IPS-18c (cell line): ENCODE data around the gene NDUFA11.
"Not testable (repeated sequence)": the region's sequence is repeated elsewhere in the genome, so short reads cannot be mapped to it uniquely, and the experiment has no call there.

Experiments
- H3K4me3 ChIP-seq: 2 replicates; pipeline ENCODE4 v1.7.0; 2013; ENCODE audit warnings: low read depth, mild to moderate bottlenecking, low read length, moderate library complexity; ENCODE audit not compliant: insufficient read depth
- H3K9me3 ChIP-seq: one replicate; pipeline ENCODE4 v1.6.1; 2013; ENCODE audit warnings: mild to moderate bottlenecking, low read length, moderate library complexity; ENCODE audit not compliant: control insufficient read depth, insufficient read depth

The NDUFA11 gene

DNA sequence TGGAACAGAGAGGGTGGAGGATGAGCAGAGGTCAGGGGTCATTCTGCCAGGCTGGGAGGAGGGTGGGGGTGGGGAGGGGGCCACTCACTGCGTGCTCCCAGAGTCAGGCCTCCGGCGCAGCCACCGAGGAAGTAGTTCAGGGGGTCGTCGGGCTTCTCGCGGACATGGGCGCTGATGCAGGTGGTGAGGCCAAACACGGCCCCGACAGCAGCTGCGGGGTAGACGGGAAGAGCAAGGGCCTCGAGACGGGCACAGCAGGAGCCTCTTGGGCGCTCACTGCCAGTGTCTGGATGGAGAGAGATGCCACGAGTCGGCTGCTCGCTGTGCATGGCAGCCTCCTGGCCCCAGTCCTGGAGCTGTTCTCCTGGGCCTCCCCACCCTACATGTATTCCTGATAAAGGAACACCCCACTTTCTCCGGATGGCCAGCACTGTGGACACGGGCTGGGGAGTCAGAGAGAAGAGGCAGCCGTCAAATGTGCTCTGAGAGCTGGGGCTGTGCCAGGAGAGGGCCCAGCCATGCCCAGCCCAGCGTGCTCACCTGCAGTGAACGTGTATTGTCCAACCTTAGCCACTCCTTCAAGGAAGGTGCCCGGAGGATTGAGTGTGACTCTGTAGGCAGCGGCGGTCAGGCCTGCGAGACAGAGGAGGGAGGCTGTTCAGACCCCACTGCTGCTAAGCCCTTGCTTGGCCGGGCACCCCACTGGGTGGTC lies 7.1 kb downstream of the NDUFA11 start:
- H3K9me3 ChIP-seq, result no peaks in the 10 kb centered on the region
- no peak overlapping the region; the same call in 1 of the 2 replicates for H3K4me3 ChIP-seq

- no peaks in the 10 kb centered on the region for H3K9me3 ChIP-seq
- no peak overlapping the region for H3K4me3 ChIP-seq
These were observed 7.7 kb downstream of the NDUFA11 start for GRCh38 chr19:5895890-5896289.

GRCh38 chr19:5895409-5895808 lies 8.2 kb downstream of the NDUFA11 start:
- no peak overlapping the region for H3K4me3 ChIP-seq
- H3K9me3 ChIP-seq, result no peaks in the 10 kb centered on the region

GRCh38 chr19:5894704-5895349 lies 8.8 kb downstream of the NDUFA11 start:
- H3K9me3 ChIP-seq, result no peaks in the 10 kb centered on the region
- H3K4me3 ChIP-seq, result no peak overlapping the region

- H3K4me3 ChIP-seq, result no peak overlapping the region
- H3K9me3 ChIP-seq, result no peaks in the 10 kb centered on the region
These were observed 9.5 kb downstream of the NDUFA11 start for GRCh38 chr19:5893907-5894703.

GRCh38 chr19:5893296-5893903 lies 10.2 kb downstream of the NDUFA11 start:
- Histone ChIP-seq H3K4me3 (no peak overlapping the region), H3K9me3 (no peaks in the 10 kb centered on the region)

- no peaks in the 10 kb centered on the region for H3K9me3 ChIP-seq
- H3K4me3 ChIP-seq, result no peak overlapping the region
These were observed 10.8 kb downstream of the NDUFA11 start for GRCh38 chr19:5892772-5893275.

- Histone ChIP-seq H3K9me3 (no peaks in the 10 kb centered on the region), H3K4me3 (no peak overlapping the region)
These were observed 11.4 kb downstream of the NDUFA11 start for GRCh38 chr19:5891938-5892771.

GRCh38 chr19:5891572-5891937 lies 12.0 kb downstream of the NDUFA11 start:
- Histone ChIP-seq H3K4me3 (no peak overlapping the region), H3K9me3 (no peaks in the 10 kb centered on the region)

DNA sequence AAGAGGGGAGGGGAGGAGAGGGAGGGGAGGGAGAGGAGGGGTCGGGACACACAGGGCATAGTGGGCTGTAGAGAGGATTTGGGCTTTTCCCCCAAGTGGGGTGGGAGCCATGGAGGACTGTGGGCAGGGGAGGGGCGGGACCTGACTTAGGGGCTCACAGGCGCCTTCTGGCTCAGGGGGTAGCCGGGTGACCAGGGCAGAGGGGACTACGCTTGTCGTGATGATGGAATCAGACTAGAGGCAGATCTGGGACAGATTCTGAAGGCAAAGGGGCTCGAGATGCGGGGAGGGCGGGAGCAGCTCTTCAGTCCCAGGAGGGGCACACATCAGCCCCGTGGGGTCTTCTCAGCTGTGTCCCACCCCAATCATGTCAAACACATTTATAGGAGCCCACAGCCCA lies 13.5 kb downstream of the NDUFA11 start:
- no peak overlapping the region for H3K4me3 ChIP-seq
- no peaks in the 10 kb centered on the region for H3K9me3 ChIP-seq

DNA sequence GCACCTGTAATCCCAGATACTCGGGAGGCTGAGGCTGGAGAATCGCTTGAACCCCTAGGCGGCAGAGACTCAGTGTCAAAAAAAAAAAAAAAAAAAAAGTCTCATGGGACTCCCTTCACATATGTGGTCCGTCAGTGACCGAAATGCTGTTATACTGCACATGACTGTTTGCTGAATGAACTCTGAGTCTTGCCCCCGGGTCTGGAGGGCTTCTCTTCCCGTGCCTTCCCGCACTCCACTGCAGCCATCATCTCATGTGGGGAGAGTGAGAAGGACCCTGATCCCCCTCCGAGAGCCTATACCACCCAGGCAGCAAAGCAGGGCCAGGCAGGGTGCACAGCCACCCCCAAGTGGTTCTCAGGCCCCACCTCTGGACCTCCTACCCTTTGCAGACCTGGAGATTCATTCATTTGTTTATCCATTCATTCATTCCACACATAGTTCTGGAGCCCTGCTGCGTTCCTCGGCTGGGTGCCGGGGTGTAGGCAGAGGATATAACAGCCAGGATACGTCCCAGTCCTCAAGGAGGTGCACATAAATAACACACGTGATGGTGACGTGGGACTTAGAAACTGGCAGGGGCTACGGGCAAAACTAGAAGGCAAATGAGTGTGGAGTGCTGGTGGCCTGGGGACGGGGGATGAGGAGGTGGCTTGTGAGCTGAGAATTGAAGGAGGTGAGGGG lies 14.2 kb downstream of the NDUFA11 start:
- H3K9me3 ChIP-seq, result no peaks in the 10 kb centered on the region
- no peak overlapping the region for H3K4me3 ChIP-seq

DNA sequence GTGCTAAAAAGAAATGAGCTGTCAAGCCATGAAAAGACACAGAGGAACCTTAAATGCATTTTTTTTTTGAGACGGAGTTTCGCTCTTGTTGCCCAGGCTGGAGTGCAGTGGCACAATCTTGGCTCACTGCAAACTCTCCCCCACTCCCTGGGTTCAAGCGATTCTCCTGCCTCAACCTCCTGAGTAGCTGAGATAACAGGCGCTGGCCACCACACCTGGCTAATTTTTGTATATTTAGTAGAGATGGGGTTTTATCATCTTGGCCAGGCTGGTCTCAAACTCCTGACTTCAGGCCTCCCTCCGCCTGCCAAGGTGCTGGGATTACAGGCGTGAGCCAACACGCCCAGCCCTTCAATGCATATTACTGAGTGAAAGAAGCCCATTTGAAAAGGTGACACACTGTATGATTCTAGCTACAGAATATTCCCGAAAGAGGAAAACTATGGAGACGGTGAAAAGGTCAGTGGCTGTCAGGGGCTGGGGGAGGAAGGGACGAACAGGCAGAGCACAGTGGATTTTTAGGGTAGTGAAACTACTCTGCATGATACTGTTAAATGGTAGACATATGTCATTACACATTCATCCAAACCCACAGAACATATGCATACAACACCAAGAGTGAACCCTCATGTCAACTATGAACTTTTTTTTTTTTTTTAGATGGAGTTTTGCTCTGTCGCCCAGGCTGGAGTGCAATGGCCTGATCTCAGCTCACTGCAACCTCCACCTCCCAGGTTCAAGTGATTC lies 19.4 kb downstream of the NDUFA11 start:
- H3K4me3 ChIP-seq, H3K9me3 ChIP-seq: not testable (repeated sequence)

- not testable (repeated sequence) for H3K9me3 ChIP-seq, H3K4me3 ChIP-seq
These were observed 20.3 kb downstream of the NDUFA11 start for GRCh38 chr19:5883157-5883873.

- no peaks in the 10 kb centered on the region for H3K9me3 ChIP-seq
- no peak overlapping the region for H3K4me3 ChIP-seq
These were observed 21.1 kb downstream of the NDUFA11 start for GRCh38 chr19:5882421-5882968.
